ENCODE measurements around the gene RAI14.
"Not testable (repeated sequence)": the region's sequence is repeated elsewhere in the genome, so short reads cannot be mapped to it uniquely, and the experiment has no call there.

RAI14 gene

GRCh38 chr5:34771076-34771475 is 114.9 kb downstream of the RAI14 start:
- DNase-seq (ENCODE audit: low spot score), result no peak

GRCh38 chr5:34772267-34773098 is 116.4 kb downstream of the RAI14 start:
- no peak for DNase-seq (ENCODE audit: low spot score)

GRCh38 chr5:34774139-34774538 is 118.0 kb downstream of the RAI14 start:
- DNase-seq (ENCODE audit: low spot score), result no peak

- DNase-seq (ENCODE audit: low spot score), result not testable (repeated sequence)
These were observed 118.5 kb downstream of the RAI14 start for GRCh38 chr5:34774678-34775077.

- DNase-seq (ENCODE audit: low spot score), result peak; percentile 90
These were observed 119.8 kb downstream of the RAI14 start for GRCh38 chr5:34775886-34776285.

GRCh38 chr5:34778091-34778850 is 122.1 kb downstream of the RAI14 start:
- DNase-seq (ENCODE audit: low spot score), result no peak

GRCh38 chr5:34783892-34784291 is 127.8 kb downstream of the RAI14 start:
- not testable (repeated sequence) for DNase-seq (ENCODE audit: low spot score)

- no peak for DNase-seq (ENCODE audit: low spot score)
These were observed 130.9 kb downstream of the RAI14 start for GRCh38 chr5:34787035-34787434.

- DNase-seq (ENCODE audit: low spot score), result no peak
These were observed 132.9 kb downstream of the RAI14 start for GRCh38 chr5:34789021-34789531.

GRCh38 chr5:34789639-34790038 is 133.5 kb downstream of the RAI14 start:
- no peak for DNase-seq (ENCODE audit: low spot score)

GRCh38 chr5:34790069-34790468 is 133.9 kb downstream of the RAI14 start:
- DNase-seq (ENCODE audit: low spot score), result peak; percentile 62

GRCh38 chr5:34791761-34792244 is 135.7 kb downstream of the RAI14 start:
- no peak for DNase-seq (ENCODE audit: low spot score)

- DNase-seq (ENCODE audit: low spot score), result no peak
These were observed 146.9 kb downstream of the RAI14 start for GRCh38 chr5:34802834-34803563.

- DNase-seq (ENCODE audit: low spot score), result no peak
These were observed 148.0 kb downstream of the RAI14 start for GRCh38 chr5:34803974-34804732.

- no peak for DNase-seq (ENCODE audit: low spot score)
These were observed 148.8 kb downstream of the RAI14 start for GRCh38 chr5:34804913-34805312.

GRCh38 chr5:34806532-34806931 is 150.4 kb downstream of the RAI14 start:
- DNase-seq (ENCODE audit: low spot score), result no peak

- DNase-seq (ENCODE audit: low spot score), result no peak
These were observed 155.6 kb downstream of the RAI14 start for GRCh38 chr5:34811706-34812105.

GRCh38 chr5:34813509-34813908 is 157.4 kb downstream of the RAI14 start:
- no peak for DNase-seq (ENCODE audit: low spot score)

- no peak for DNase-seq (ENCODE audit: low spot score)
These were observed 161.6 kb downstream of the RAI14 start for GRCh38 chr5:34817558-34818351.

- DNase-seq (ENCODE audit: low spot score), result no peak
These were observed 162.6 kb downstream of the RAI14 start for GRCh38 chr5:34818717-34819116.

- DNase-seq (ENCODE audit: low spot score), result no peak
These were observed 164.5 kb downstream of the RAI14 start for GRCh38 chr5:34820593-34820992.
